ENCODE results near the gene MSI2.

MSI2 gene

DNA sequence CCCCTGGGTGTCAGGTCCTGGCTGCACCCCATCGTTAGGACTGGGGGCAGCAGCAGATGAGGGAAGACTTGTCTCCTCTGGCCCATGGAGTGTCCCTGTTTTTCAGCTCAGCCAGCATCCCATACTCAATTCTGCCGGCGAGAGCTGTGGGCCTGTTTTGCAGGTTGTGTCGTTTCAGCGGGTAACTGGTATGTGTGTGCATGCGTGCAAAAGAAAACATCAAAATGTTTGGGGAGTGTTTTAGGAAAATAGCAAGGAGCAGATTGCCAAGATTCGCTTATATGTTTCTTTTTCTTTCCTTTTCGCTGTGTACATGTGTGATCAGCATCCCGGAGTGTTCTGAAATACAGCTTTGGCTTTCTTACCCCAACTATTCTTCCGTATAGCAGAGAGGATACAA lies 34.7 kb downstream of the MSI2 start:
- no peak for DNase-seq (ENCODE audit: low read depth, low spot score)
- H3K9ac ChIP-seq (ENCODE audit: insufficient read length, low read depth): no peak overlapping the region
- no peak overlapping the region for H3K4me3 ChIP-seq (ENCODE audit: insufficient read length, low read depth)
- TF ChIP-seq YY1 (IDR thresholded peaks at IDR 0.05; ENCODE audit: insufficient read depth, insufficient read length) (no peak), ZNF274 (IDR thresholded peaks at IDR 0.05; ENCODE audit: low read depth, low read length) (no peak), SUZ12 (IDR thresholded peaks at IDR 0.05; ENCODE audit: extremely low read depth, insufficient read depth, insufficient read length) (no peak)
- H3K27me3 ChIP-seq (ENCODE audit: insufficient read depth, insufficient read length): no peaks in the 10 kb centered on the region
- no peaks in the 10 kb centered on the region for H3K9me3 ChIP-seq (ENCODE audit: insufficient read depth, low read length)
- peaks cover 27% of the 10 kb centered on the region for H3K36me3 ChIP-seq (ENCODE audit: insufficient read depth, insufficient read length, low read length)
- peaks cover 32% of the 10 kb centered on the region for H3K4me1 ChIP-seq (ENCODE audit: insufficient read depth, insufficient read length)

DNA sequence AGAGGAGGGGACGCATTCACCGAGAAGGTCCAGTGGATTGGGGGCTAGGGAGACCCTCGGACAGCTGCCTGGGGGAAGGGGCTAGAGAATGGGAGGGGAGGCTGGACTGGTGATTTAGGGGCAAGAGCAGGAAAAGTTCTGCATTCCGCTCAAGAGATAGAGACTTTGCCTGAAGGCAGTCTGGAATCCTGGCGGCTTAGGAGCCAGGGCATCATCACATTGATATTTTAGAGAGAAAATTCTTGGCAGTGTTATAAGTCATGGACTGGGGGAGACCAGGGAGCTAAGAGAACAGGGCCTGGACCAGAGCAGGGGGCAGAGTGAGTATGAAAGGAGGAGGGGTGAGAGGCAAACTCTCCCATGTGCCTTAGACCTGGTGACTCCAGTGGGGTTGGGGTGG lies 35.8 kb downstream of the MSI2 start:
- Histone ChIP-seq H3K27me3 (ENCODE audit: insufficient read depth, insufficient read length) (no peaks in the 10 kb centered on the region), H3K4me3 (ENCODE audit: insufficient read length, low read depth) (no peak overlapping the region), H3K9me3 (ENCODE audit: insufficient read depth, low read length) (0 out of 2 replicates have a peak, but pooled peaks cover under 1% of the 10 kb centered on the region), H3K9ac (ENCODE audit: insufficient read length, low read depth) (no peak overlapping the region), H3K4me1 (ENCODE audit: insufficient read depth, insufficient read length) (peaks cover 28% of the 10 kb centered on the region), H3K36me3 (ENCODE audit: insufficient read depth, insufficient read length, low read length) (peaks cover 27% of the 10 kb centered on the region)
- TF ChIP-seq SUZ12 (IDR thresholded peaks at IDR 0.05; ENCODE audit: extremely low read depth, insufficient read depth, insufficient read length): no peak
- DNase-seq (ENCODE audit: low read depth, low spot score): no peak

DNA sequence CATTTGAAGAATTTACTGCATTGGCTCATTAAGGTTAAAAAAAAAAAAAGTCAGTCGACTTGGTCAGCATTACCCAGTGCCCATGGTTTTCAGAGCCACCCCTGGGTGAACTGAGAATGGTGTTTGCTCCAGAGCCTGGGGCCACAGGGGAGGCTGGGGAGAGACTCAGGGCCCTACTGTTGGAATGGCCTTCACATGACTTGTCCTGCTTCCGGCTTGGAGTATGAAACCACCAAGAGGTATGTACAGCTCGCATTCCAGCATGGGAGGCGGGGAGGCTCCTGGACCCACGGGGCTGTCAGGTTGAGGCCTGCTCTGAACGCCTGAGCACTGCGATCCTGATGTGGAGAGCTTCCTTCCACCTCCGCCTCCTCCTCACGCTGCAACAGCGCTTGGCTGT lies 36.8 kb downstream of the MSI2 start:
- no peak for DNase-seq (ENCODE audit: low read depth, low spot score)
- H3K27me3 ChIP-seq (ENCODE audit: insufficient read depth, insufficient read length): no peaks in the 10 kb centered on the region
- peaks cover 23% of the 10 kb centered on the region for H3K4me1 ChIP-seq (ENCODE audit: insufficient read depth, insufficient read length)
- no peak for TF ChIP-seq SUZ12 (IDR thresholded peaks at IDR 0.05; ENCODE audit: extremely low read depth, insufficient read depth, insufficient read length)
- TF ChIP-seq YY1 (IDR thresholded peaks at IDR 0.05; ENCODE audit: insufficient read depth, insufficient read length): no peak
- TF ChIP-seq ZNF274 (IDR thresholded peaks at IDR 0.05; ENCODE audit: low read depth, low read length): no peak
- H3K9me3 ChIP-seq (ENCODE audit: insufficient read depth, low read length): peaks cover 10% of the 10 kb centered on the region
- peaks cover 30% of the 10 kb centered on the region for H3K36me3 ChIP-seq (ENCODE audit: insufficient read depth, insufficient read length, low read length)
- H3K4me3 ChIP-seq (ENCODE audit: insufficient read length, low read depth): no peak overlapping the region
- H3K9ac ChIP-seq (ENCODE audit: insufficient read length, low read depth): peak overlapping the region; percentile 6

DNA sequence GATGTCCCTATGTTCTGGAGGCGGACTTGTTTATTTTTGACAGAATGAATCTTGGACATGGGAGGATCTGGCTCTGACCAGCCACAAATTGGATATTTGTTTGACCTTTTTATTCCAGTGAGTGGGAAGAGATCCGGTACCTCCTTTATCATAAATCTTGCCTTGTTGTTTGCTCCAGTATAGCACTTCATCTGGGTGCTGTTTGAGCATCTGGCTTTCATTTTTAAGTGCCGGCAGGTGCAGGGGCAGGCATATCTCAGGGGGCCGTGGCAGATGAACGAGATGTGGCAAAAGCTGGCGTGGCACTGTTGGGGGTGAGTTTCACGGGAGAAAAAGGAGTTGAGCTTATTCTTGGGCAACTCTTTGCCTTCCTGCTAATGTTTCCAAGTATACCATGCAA lies 37.8 kb downstream of the MSI2 start:
- Histone ChIP-seq H3K36me3 (ENCODE audit: insufficient read depth, insufficient read length, low read length) (peaks cover 38% of the 10 kb centered on the region), H3K4me3 (ENCODE audit: insufficient read length, low read depth) (no peak overlapping the region), H3K4me1 (ENCODE audit: insufficient read depth, insufficient read length) (peaks cover 22% of the 10 kb centered on the region), H3K27me3 (ENCODE audit: insufficient read depth, insufficient read length) (no peaks in the 10 kb centered on the region), H3K9me3 (ENCODE audit: insufficient read depth, low read length) (peaks cover 20% of the 10 kb centered on the region), H3K9ac (ENCODE audit: insufficient read length, low read depth) (no peak overlapping the region)
- no peak for TF ChIP-seq YY1 (IDR thresholded peaks at IDR 0.05; ENCODE audit: insufficient read depth, insufficient read length)
- TF ChIP-seq ZNF274 (IDR thresholded peaks at IDR 0.05; ENCODE audit: low read depth, low read length): no peak
- TF ChIP-seq SUZ12 (IDR thresholded peaks at IDR 0.05; ENCODE audit: extremely low read depth, insufficient read depth, insufficient read length): no peak
- DNase-seq (ENCODE audit: low read depth, low spot score): no peak

DNA sequence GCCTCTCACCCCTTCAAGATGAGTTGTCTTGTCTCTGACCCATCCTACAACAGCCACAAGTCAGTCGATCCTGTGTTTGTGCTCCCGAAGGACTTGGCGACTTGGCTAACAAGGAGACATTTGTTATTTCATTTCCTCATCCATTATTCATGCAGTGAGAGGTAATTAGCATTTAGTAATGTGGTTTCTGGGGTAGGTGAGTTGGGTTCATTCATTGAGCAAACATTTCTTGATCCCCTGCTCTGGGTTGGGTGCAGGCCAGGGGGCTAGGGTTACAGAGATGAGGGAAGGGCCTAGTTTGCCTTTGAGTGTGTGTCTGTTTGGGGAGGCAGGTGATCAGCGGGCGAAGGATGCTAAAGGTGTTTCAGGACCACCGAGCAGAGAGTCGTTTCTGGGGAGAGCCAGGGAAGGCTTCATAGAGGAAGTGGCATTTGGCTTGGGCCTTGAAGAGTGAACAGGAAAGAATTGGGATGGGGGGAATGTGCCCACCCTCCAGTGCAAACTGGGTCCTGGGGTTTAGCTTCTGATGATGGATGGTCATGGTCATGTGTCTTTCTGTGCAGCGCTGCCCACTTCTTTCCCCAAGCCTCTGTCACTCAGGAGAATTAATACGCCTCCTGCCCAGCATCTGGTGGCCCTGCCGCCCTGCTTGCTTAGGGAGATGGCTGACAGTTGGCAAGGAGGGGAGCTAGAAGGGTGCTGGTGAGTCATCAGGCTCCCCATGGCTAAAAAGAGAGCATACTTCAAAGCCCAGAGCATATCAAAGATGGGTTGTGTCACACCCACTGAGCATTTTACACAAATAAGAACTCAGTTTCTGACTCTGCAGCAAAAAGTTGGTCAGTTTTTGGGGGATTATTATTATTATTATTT lies 38.5 kb downstream of the MSI2 start:
- TF ChIP-seq YY1 (IDR thresholded peaks at IDR 0.05; ENCODE audit: insufficient read depth, insufficient read length) (no peak), ZNF274 (IDR thresholded peaks at IDR 0.05; ENCODE audit: low read depth, low read length) (no peak), SUZ12 (IDR thresholded peaks at IDR 0.05; ENCODE audit: extremely low read depth, insufficient read depth, insufficient read length) (no peak)
- no peak for DNase-seq (ENCODE audit: low read depth, low spot score)

DNA sequence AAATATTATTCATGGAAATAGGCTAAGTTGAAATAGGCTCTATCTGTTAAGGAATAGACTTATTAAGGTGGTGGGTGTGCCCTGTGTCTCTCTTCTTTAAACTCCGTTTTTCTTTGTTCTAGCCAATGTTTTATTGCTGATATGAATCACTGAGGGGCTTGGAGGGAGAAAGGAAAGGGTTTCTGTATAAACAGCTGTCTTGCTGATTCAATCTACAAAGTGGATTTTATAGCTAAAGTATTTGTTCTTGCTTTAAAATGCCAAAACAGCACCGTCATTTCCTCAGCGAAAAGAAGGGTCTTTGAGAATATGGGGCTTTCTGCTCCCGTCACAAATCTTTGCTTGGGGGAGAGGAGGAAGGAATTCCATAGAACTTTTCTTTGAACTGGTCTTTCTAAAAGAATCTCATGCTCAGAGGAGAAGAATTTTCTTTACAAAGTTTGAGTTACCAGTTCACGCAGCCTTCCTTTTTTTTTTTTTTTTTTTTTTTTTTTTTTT lies 39.3 kb downstream of the MSI2 start:
- peaks cover 20% of the 10 kb centered on the region for H3K4me1 ChIP-seq (ENCODE audit: insufficient read depth, insufficient read length)
- peaks cover 44% of the 10 kb centered on the region for H3K36me3 ChIP-seq (ENCODE audit: insufficient read depth, insufficient read length, low read length)
- DNase-seq (ENCODE audit: low read depth, low spot score): no peak
- H3K9ac ChIP-seq (ENCODE audit: insufficient read length, low read depth): no peak overlapping the region
- TF ChIP-seq YY1 (IDR thresholded peaks at IDR 0.05; ENCODE audit: insufficient read depth, insufficient read length) (no peak), ZNF274 (IDR thresholded peaks at IDR 0.05; ENCODE audit: low read depth, low read length) (no peak), SUZ12 (IDR thresholded peaks at IDR 0.05; ENCODE audit: extremely low read depth, insufficient read depth, insufficient read length) (no peak)
- peaks cover 31% of the 10 kb centered on the region for H3K9me3 ChIP-seq (ENCODE audit: insufficient read depth, low read length)
- no peak overlapping the region for H3K4me3 ChIP-seq (ENCODE audit: insufficient read length, low read depth)
- no peaks in the 10 kb centered on the region for H3K27me3 ChIP-seq (ENCODE audit: insufficient read depth, insufficient read length)

More for the DNA sequence above, 38.5 kb downstream of the MSI2 start:
- peaks cover 24% of the 10 kb centered on the region for H3K9me3 ChIP-seq (ENCODE audit: insufficient read depth, low read length)
- no peak overlapping the region for H3K4me3 ChIP-seq (ENCODE audit: insufficient read length, low read depth)
- peaks cover 20% of the 10 kb centered on the region for H3K4me1 ChIP-seq (ENCODE audit: insufficient read depth, insufficient read length)
- no peaks in the 10 kb centered on the region for H3K27me3 ChIP-seq (ENCODE audit: insufficient read depth, insufficient read length)
- H3K36me3 ChIP-seq (ENCODE audit: insufficient read depth, insufficient read length, low read length): peaks cover 37% of the 10 kb centered on the region
- no peak overlapping the region for H3K9ac ChIP-seq (ENCODE audit: insufficient read length, low read depth)

DNA sequence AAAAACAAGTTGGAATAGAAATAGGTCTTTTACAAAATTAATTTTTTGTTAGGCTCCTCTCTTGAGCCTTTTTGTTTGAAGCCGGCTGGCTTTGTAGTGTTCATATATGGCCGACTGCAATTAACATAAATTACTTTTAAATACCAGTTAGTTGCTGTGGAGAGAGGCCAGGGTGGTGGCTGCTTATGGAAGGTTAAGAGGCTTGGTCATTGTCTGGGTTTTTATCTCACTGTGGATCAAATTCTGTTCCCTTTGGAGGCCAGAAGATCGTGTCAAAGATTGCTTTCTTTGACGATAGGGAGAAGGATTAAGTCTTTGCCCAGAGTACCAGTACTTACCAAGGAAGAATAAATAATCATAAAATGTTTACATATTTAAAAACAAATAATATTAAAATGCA lies 39.9 kb downstream of the MSI2 start:
- no peaks in the 10 kb centered on the region for H3K27me3 ChIP-seq (ENCODE audit: insufficient read depth, insufficient read length)
- no peak overlapping the region for H3K4me3 ChIP-seq (ENCODE audit: insufficient read length, low read depth)
- no peak for DNase-seq (ENCODE audit: low read depth, low spot score)
- TF ChIP-seq YY1 (IDR thresholded peaks at IDR 0.05; ENCODE audit: insufficient read depth, insufficient read length) (no peak), ZNF274 (IDR thresholded peaks at IDR 0.05; ENCODE audit: low read depth, low read length) (no peak), SUZ12 (IDR thresholded peaks at IDR 0.05; ENCODE audit: extremely low read depth, insufficient read depth, insufficient read length) (no peak)
- H3K9ac ChIP-seq (ENCODE audit: insufficient read length, low read depth): no peak overlapping the region
- peaks cover 46% of the 10 kb centered on the region for H3K36me3 ChIP-seq (ENCODE audit: insufficient read depth, insufficient read length, low read length)
- H3K4me1 ChIP-seq (ENCODE audit: insufficient read depth, insufficient read length): peaks cover 20% of the 10 kb centered on the region
- peaks cover 33% of the 10 kb centered on the region for H3K9me3 ChIP-seq (ENCODE audit: insufficient read depth, low read length)
